MM.1S (cell line): Measurements from ENCODE around the gene PRKAG2.
A peak's percentile ranks its signal among the peaks of the same experiment; 100 is the strongest.

Experiments used
- DNase-seq: peaks from one replicate; pipeline ENCODE4 v3.0.0-alpha.2; 2015
- H2AFZ ChIP-seq: fragments of 300-600 bp; sonication (generic); 2 replicates; pipeline ENCODE4 v1.6.0; 2016; ENCODE audit warnings: antibody characterized with exemption, low read length
- H3F3A ChIP-seq: fragments of 300-600 bp; sonication (generic); 2 replicates; pipeline ENCODE4 v1.6.1; 2016; ENCODE audit warnings: mild to moderate bottlenecking, antibody characterized with exemption, low read length, moderate library complexity, mixed read lengths; ENCODE audit not compliant: insufficient read depth
- H3K27ac ChIP-seq: fragments of 300-600 bp; sonication (generic); 2 replicates; pipeline ENCODE4 v1.5.1; 2016; ENCODE audit warnings: mild to moderate bottlenecking, low read length
- H3K27me3 ChIP-seq: fragments of 300-600 bp; sonication (generic); replicated peaks from 2 replicates; pipeline ENCODE4 v1.6.0; 2016; ENCODE audit warnings: low read length; ENCODE audit not compliant: insufficient read depth
- H3K36me3 ChIP-seq: fragments of 300-600 bp; sonication (generic); replicated peaks from 2 replicates; pipeline ENCODE4 v1.6.1; 2016; ENCODE audit warnings: mild to moderate bottlenecking, low read length, mixed read lengths; ENCODE audit not compliant: insufficient read depth
- H3K4me1 ChIP-seq: fragments of 300-600 bp; sonication (generic); 2 replicates; pipeline ENCODE4 v1.6.1; 2016; ENCODE audit warnings: low read length, mixed read lengths
- H3K4me2 ChIP-seq: fragments of 300-600 bp; sonication (generic); 2 replicates; pipeline ENCODE4 v1.6.0; 2016; ENCODE audit warnings: low read depth, low read length
- H3K4me3 ChIP-seq: fragments of 300-600 bp; sonication (generic); 2 replicates; pipeline ENCODE4 v1.5.1; 2016; ENCODE audit warnings: low read length, mixed read lengths
- H3K79me2 ChIP-seq: fragments of 300-600 bp; sonication (generic); 2 replicates; pipeline ENCODE4 v1.6.1; 2016; ENCODE audit warnings: mixed run types, low read length, mixed read lengths
- H3K9ac ChIP-seq: fragments of 300-600 bp; sonication (generic); 2 replicates; pipeline ENCODE4 v1.6.1; 2016; ENCODE audit warnings: low read length, mixed read lengths
- H3K9me2 ChIP-seq: fragments of 300-600 bp; sonication (generic); replicated peaks from 2 replicates; pipeline ENCODE4 v1.6.1; 2016; ENCODE audit warnings: mild to moderate bottlenecking, low read length, mixed read lengths; ENCODE audit not compliant: insufficient read depth
- H3K9me3 ChIP-seq: fragments of 300-600 bp; sonication (generic); replicated peaks from 2 replicates; pipeline ENCODE4 v1.6.1; 2016; ENCODE audit warnings: mild to moderate bottlenecking, low read length, mixed read lengths; ENCODE audit not compliant: insufficient read depth
- H4K20me1 ChIP-seq: fragments of 300-600 bp; sonication (generic); 2 replicates; pipeline ENCODE4 v1.6.1; 2016; ENCODE audit warnings: mild to moderate bottlenecking, low read length, moderate library complexity, mixed read lengths; ENCODE audit not compliant: insufficient read depth
- EZH2 ChIP-seq: fragments of 300-600 bp; sonication (generic); optimal IDR thresholded peaks from 2 replicates; pipeline ENCODE3; 2017; ENCODE audit warnings: low read depth, mild to moderate bottlenecking, antibody characterized with exemption, low read length, mixed read lengths
- EZH2phosphoT487 ChIP-seq: fragments of 300-600 bp; sonication (generic); IDR thresholded peaks from 2 replicates; pipeline ENCODE4 v1.6.1; 2018; ENCODE audit warnings: antibody characterized with exemption, low read length
- TF ChIP-seq, protein P1 (sequence below): fragments of 300-600 bp; sonication (generic); IDR thresholded peaks from 2 replicates; pipeline ENCODE4 v1.5.1; 2016; ENCODE audit warnings: antibody characterized with exemption, low read length, mixed read lengths

PRKAG2 gene

DNA sequence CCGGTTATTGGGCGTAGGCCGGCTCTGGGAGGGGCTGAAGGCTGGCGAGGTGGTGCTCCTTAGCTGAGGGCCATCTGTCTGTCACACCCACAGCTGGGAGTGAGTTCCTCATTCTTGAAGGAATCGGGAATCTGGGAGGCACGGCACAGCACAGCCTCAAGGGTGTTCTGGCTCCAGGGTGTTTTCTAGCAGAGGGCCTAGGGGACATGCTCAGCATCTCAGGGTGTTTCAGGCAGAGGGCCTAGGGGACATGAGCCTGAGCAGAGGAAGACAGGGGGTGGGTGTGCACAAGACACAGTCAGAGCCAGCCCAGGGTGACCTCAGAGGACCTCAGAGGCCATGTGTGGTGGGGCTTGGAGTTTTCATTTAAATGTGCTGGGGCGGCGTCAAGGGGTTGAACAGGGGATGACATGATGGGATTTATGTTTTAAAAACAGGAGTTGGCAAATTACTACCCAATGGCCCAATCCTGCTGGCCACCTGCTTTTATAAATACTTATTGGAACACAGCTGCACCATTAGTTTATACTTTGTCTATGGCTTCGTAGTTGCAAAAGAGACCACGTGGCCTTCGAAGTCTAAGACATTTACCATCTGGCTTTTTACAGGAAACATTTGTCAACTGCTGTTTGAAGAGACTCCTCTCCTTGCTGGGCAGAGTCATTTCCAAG is 121.6 kb downstream of the PRKAG2 start:
- no peaks in the 10 kb centered on the region for H3K36me3 ChIP-seq
- DNase-seq: no peak
- no peaks in the 10 kb centered on the region for H3K9me3 ChIP-seq
- TF ChIP-seq EZH2phosphoT487 (no peak), EZH2 (no peak)
- TF ChIP-seq, protein P1, sequence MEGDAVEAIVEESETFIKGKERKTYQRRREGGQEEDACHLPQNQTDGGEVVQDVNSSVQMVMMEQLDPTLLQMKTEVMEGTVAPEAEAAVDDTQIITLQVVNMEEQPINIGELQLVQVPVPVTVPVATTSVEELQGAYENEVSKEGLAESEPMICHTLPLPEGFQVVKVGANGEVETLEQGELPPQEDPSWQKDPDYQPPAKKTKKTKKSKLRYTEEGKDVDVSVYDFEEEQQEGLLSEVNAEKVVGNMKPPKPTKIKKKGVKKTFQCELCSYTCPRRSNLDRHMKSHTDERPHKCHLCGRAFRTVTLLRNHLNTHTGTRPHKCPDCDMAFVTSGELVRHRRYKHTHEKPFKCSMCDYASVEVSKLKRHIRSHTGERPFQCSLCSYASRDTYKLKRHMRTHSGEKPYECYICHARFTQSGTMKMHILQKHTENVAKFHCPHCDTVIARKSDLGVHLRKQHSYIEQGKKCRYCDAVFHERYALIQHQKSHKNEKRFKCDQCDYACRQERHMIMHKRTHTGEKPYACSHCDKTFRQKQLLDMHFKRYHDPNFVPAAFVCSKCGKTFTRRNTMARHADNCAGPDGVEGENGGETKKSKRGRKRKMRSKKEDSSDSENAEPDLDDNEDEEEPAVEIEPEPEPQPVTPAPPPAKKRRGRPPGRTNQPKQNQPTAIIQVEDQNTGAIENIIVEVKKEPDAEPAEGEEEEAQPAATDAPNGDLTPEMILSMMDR: no peak
- H3K4me2 ChIP-seq: no peak overlapping the region
- no peaks in the 10 kb centered on the region for H3F3A ChIP-seq
- H2AFZ ChIP-seq: no peak overlapping the region
- H3K27me3 ChIP-seq: peaks cover 30% of the 10 kb centered on the region
- no peak overlapping the region for H3K9ac ChIP-seq
- no peak overlapping the region for H3K4me3 ChIP-seq
- no peaks in the 10 kb centered on the region for H4K20me1 ChIP-seq
- no peak overlapping the region for H3K27ac ChIP-seq
- H3K79me2 ChIP-seq: no peaks in the 10 kb centered on the region
- no peaks in the 10 kb centered on the region for H3K4me1 ChIP-seq
- no peaks in the 10 kb centered on the region for H3K9me2 ChIP-seq

DNA sequence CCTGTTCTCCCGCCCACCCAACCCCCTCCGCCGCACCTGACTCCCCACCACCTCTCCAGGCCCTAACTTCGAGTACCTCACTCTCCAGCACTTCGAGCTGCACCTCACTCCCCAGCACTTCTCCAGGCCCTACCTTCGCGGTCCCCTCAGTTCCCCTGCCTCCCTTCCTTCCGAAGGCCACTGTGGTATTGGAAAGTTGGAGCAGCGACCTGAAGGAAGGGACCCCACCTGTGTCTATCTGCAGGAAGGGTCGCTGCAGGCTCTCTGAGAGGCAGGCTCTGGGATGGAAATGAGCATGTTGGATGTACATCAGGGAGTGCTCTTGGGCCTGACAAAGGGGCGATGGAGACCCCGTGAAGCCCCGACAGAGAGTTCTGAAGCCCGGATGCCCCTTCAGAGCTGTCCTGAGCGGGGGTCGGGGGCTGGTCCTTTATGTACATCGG is 122.2 kb downstream of the PRKAG2 start:
- Histone ChIP-seq H3K27ac (no peak overlapping the region), H3K4me2 (no peak overlapping the region)

DNA sequence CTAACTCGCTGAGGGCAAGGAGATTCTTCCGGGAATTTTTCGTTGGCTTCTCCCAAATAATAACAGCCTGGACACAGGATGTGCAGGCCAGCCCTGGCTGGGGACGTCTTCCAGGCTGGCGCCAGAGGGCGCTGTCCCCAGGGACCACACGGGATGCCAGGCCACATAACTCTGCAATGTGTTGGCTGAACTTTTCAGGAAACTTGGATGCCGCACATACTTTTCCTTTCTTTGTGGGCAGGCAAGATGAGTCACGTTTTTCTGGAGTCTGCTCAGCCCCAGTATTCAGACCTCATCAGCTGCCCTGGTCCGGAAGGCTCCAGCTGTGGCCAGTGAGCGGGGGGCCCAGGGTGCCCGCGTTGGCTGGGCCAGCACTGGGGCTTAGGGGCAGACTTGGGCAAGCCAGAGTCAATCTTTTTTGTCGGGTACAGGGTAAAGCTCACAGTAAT is 122.7 kb downstream of the PRKAG2 start:
- DNase-seq: peak; percentile 18
- Histone ChIP-seq H3K4me3 (no peak overlapping the region), H3K36me3 (no peaks in the 10 kb centered on the region), H3K4me2 (no peak overlapping the region), H3K27me3 (peaks cover 30% of the 10 kb centered on the region), H3K9me2 (no peaks in the 10 kb centered on the region), H4K20me1 (no peaks in the 10 kb centered on the region), H3K79me2 (no peaks in the 10 kb centered on the region), H3K27ac (no peak overlapping the region), H3K4me1 (no peaks in the 10 kb centered on the region), H3K9me3 (no peaks in the 10 kb centered on the region), H3K9ac (no peak overlapping the region), H2AFZ (no peak overlapping the region), H3F3A (no peaks in the 10 kb centered on the region)
- TF ChIP-seq, protein P1: peak; percentile 74
- no peak for TF ChIP-seq EZH2

More for the DNA sequence above, 122.2 kb downstream of the PRKAG2 start:
- Histone ChIP-seq H3K36me3 (no peaks in the 10 kb centered on the region), H3F3A (no peaks in the 10 kb centered on the region), H3K4me3 (no peak overlapping the region), H3K9ac (no peak overlapping the region), H4K20me1 (no peaks in the 10 kb centered on the region), H3K27me3 (peaks cover 30% of the 10 kb centered on the region), H3K9me3 (no peaks in the 10 kb centered on the region), H3K9me2 (no peaks in the 10 kb centered on the region), H2AFZ (no peak overlapping the region), H3K4me1 (no peaks in the 10 kb centered on the region), H3K79me2 (no peaks in the 10 kb centered on the region)
- no peak for DNase-seq
- no peak for TF ChIP-seq EZH2phosphoT487
- TF ChIP-seq, protein P1: no peak
